Measurements from ENCODE around the gene TIMM8B. TPM values are rescaled to one million over a fixed set of nuclear protein-coding genes. Genes with fewer than 3 reads are reported as not detected.
A peak's percentile ranks its signal among the peaks of the same experiment; 100 is the strongest.

The TIMM8B gene, protein sequence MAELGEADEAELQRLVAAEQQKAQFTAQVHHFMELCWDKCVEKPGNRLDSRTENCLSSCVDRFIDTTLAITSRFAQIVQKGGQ
- 27.1 and 33.8 TPM in 2 replicates for total RNA-seq (2014; rRNA removed; shearing (Covaris generic))
- 103 and 106 TPM in 2 replicates for polyA plus RNA-seq (2016; fragmentation: Nextera tagmentation; extraction: Ambion mirVana)

DNA sequence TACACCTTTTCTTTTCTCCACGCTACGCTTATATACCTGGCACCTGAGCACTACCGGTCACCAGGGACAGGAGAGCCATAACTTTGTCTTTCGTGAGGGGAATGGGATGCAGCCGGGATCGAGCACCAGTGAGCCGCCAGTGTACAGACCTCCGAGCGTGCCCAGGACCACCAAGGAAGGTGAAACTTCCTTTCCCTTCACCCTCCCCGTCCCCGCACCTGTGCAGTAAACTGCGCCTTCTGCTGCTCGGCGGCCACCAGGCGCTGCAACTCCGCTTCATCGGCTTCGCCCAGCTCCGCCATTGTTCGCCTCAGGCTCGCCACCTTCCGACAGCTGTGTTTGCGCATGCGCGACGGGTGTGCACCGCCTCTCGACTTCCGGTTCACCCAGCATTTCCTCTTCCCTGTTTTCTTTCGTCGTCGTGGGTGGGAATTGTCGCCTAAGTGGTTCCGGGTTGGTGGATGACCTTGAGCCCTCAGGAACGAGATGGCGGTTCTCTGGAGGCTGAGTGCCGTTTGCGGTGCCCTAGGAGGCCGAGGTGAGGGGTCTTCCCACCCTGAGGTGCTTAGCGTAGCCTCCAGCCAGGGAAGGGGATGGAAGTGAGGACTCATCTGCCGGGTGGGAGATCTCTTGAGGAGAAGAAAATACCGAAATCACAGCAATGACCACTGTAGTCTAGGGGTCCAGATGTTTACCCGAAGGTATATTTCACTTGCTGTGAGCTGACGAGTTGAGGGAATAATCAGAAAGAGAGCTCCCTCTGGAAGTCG, at the start of gene TIMM8B, which contains the start of gene SDHD:
Gene TIMM8B (minus strand): TSS at position 335 of the 770 bp plus-strand sequence. CDS start 33 bp downstream, at position 302.
Gene SDHD (plus strand): TSS at position 452 of the 770 bp plus-strand sequence. CDS start 35 bp downstream, at position 487.
- H3K4me1 ChIP-seq (ENCODE audit: insufficient read depth) = peaks cover 28% of the 10 kb centered on the region
- peaks cover 38% of the 10 kb centered on the region for H3F3A ChIP-seq (ENCODE audit: insufficient read depth)
- no peaks in the 10 kb centered on the region for H3K9me2 ChIP-seq (ENCODE audit: insufficient read depth)
- H4K20me1 ChIP-seq (ENCODE audit: insufficient read depth) = no peaks in the 10 kb centered on the region
- peak within 1 kb of the TSS; percentile 86 for H3K9ac ChIP-seq
- peak within 1 kb of the TSS; percentile 88 for H3K4me3 ChIP-seq
- no peak for TF ChIP-seq EZH2phosphoT487 (IDR thresholded peaks at IDR 0.05; ENCODE audit: insufficient read depth, low read depth)
- no peak for TF ChIP-seq EZH2 (IDR thresholded peaks at IDR 0.05; ENCODE audit: insufficient read depth, poor library complexity, severe bottlenecking)
- H3K27ac ChIP-seq = peak within 1 kb of the TSS; percentile 45
- in situ Hi-C loops (cut with MboI) = no loop called here
- H3K4me2 ChIP-seq (ENCODE audit: unreplicated experiment) = peak within 1 kb of the TSS; percentile 95
- peak; percentile 99 for DNase-seq
- peaks cover 67% of the 10 kb centered on the region for H3K36me3 ChIP-seq (ENCODE audit: low read depth)
- peak within 1 kb of the TSS; percentile 95 for H2AFZ ChIP-seq
- no peaks in the 10 kb centered on the region for H3K27me3 ChIP-seq (replicated peaks; ENCODE audit: insufficient read depth)
- H3K9me3 ChIP-seq (ENCODE audit: low read depth) = no peaks in the 10 kb centered on the region
- H3K79me2 ChIP-seq (ENCODE audit: insufficient read depth) = peaks cover 75% of the 10 kb centered on the region
- WGBS, 2 experiments (ENCODE audit: low coverage in 1 of 2, low lambda C conversion rate in 2 of 2, missing lambda C conversion rate in 2 of 2) = 0 to 1% methylated on average over 45 of the region's 45 CpGs

DNA sequence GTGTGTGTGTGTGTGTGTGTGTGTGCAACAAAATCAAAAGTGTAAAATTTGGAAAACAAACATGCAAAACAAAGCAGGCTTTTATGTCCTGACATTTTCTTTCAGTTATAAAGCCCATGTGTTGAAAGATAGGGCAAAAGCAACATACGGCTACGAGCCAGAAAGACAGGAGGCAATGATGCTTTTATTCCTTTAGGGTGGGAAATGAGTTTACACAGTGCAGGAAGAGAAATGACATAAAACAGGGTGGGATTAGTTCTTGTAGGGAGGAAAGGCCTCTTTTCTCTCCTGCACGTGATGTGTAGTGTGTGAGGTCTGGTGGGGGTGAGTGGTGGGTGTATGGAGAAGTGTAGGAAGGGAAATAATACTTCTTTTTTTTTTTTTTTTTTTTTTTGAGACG, 47.9 kb upstream of the TIMM8B start:
- Histone ChIP-seq H3K27ac (no peak overlapping the region), H2AFZ (no peak overlapping the region)

DNA sequence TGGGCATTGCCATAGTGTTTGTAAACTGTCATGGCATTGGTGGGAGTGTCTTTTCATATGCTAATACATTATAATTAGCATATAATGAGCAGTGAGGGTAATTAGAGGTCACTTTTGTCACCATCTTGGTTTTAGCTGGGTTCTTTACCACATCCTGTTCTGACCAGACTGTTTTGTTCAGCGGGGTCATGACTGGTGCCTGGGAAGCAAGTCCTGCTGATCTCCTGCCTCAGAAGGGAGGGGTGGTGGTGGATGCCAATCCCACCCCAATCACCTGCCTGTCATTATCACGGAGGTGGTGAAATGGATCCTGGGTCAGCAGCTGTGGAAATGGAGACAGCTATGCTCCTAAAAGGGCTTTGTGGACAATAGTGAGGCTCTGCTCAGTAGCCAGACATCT, 46.2 kb upstream of the TIMM8B start:
- 68 to 75% methylated on average over 2 of the region's 2 CpGs for WGBS, 2 experiments (ENCODE audit: low coverage in 1 of 2, low lambda C conversion rate in 2 of 2, missing lambda C conversion rate in 2 of 2)
- in situ Hi-C loops (cut with MboI) = no loop called here
- no peaks in the 10 kb centered on the region for H3K9me2 ChIP-seq (ENCODE audit: insufficient read depth)

More for the DNA sequence above, 47.9 kb upstream of the TIMM8B start:
- no peaks in the 10 kb centered on the region for H4K20me1 ChIP-seq (ENCODE audit: insufficient read depth)
- TF ChIP-seq EZH2 (IDR thresholded peaks at IDR 0.05; ENCODE audit: insufficient read depth, poor library complexity, severe bottlenecking) = no peak
- TF ChIP-seq EZH2phosphoT487 (IDR thresholded peaks at IDR 0.05; ENCODE audit: insufficient read depth, low read depth) = no peak
- H3K36me3 ChIP-seq (ENCODE audit: low read depth) = no peaks in the 10 kb centered on the region
- no peaks in the 10 kb centered on the region for H3K27me3 ChIP-seq (replicated peaks; ENCODE audit: insufficient read depth)
- 80 to 88% methylated on average over 3 of the region's 4 CpGs for WGBS, 2 experiments (ENCODE audit: low coverage in 1 of 2, low lambda C conversion rate in 2 of 2, missing lambda C conversion rate in 2 of 2)
- no peaks in the 10 kb centered on the region for H3K9me3 ChIP-seq (ENCODE audit: low read depth)
- H3F3A ChIP-seq (ENCODE audit: insufficient read depth) = no peaks in the 10 kb centered on the region
- no peak overlapping the region for H3K4me3 ChIP-seq
- H3K4me1 ChIP-seq (ENCODE audit: insufficient read depth) = no peaks in the 10 kb centered on the region
- in situ Hi-C loops (cut with MboI) = no loop called here
- no peak overlapping the region for H3K4me2 ChIP-seq (ENCODE audit: unreplicated experiment)
- H3K9ac ChIP-seq = no peak overlapping the region
- H3K79me2 ChIP-seq (ENCODE audit: insufficient read depth) = no peaks in the 10 kb centered on the region
- no peaks in the 10 kb centered on the region for H3K9me2 ChIP-seq (ENCODE audit: insufficient read depth)
- DNase-seq = no peak

DNA sequence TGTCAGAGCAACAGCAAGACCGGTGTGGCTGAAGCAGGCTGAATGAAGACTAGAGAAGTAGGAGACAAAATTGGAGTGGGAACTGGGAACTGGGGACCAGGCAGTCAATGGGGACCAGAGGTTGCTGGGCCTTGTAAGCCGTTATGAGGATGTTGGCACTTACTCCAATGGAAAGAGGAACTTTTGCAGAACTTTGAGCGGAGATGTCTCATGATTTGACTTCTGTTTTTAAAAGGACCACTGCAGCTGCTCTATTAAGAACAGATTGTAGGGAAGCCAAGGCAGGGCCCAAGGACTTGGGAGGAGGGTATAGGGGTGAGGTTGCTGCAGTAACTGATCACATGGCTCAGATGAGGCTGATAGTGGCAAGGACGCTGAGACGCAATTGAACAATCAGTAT, 43.1 kb upstream of the TIMM8B start:
- DNase-seq = no peak
- no peak overlapping the region for H3K4me2 ChIP-seq (ENCODE audit: unreplicated experiment)

More for the DNA sequence above, 46.2 kb upstream of the TIMM8B start:
- H3K36me3 ChIP-seq (ENCODE audit: low read depth) = no peaks in the 10 kb centered on the region
- no peak overlapping the region for H3K4me2 ChIP-seq (ENCODE audit: unreplicated experiment)
- H3K27ac ChIP-seq = no peak overlapping the region
- H3K27me3 ChIP-seq (replicated peaks; ENCODE audit: insufficient read depth) = no peaks in the 10 kb centered on the region
- H2AFZ ChIP-seq = no peak overlapping the region
- no peaks in the 10 kb centered on the region for H3K79me2 ChIP-seq (ENCODE audit: insufficient read depth)
- H3K4me1 ChIP-seq (ENCODE audit: insufficient read depth) = peaks cover 10% of the 10 kb centered on the region
- no peaks in the 10 kb centered on the region for H3K9me3 ChIP-seq (ENCODE audit: low read depth)
- no peak for DNase-seq
- H3K4me3 ChIP-seq = no peak overlapping the region
- peaks cover 9% of the 10 kb centered on the region; the same call in 1 of the 2 replicates for H3F3A ChIP-seq (ENCODE audit: insufficient read depth)
- H3K9ac ChIP-seq = no peak overlapping the region
- no peaks in the 10 kb centered on the region for H4K20me1 ChIP-seq (ENCODE audit: insufficient read depth)
- no peak for TF ChIP-seq EZH2 (IDR thresholded peaks at IDR 0.05; ENCODE audit: insufficient read depth, poor library complexity, severe bottlenecking)
- TF ChIP-seq EZH2phosphoT487 (IDR thresholded peaks at IDR 0.05; ENCODE audit: insufficient read depth, low read depth) = no peak

More for the DNA sequence above, 43.1 kb upstream of the TIMM8B start:
- Histone ChIP-seq H4K20me1 (ENCODE audit: insufficient read depth) (no peaks in the 10 kb centered on the region), H3K27ac (no peak overlapping the region), H3F3A (ENCODE audit: insufficient read depth) (peaks cover 9% of the 10 kb centered on the region; the same call in 1 of the 2 replicates), H3K9me2 (ENCODE audit: insufficient read depth) (no peaks in the 10 kb centered on the region), H3K9ac (no peak overlapping the region), H3K79me2 (ENCODE audit: insufficient read depth) (no peaks in the 10 kb centered on the region), H3K4me3 (no peak overlapping the region), H2AFZ (no peak overlapping the region), H3K36me3 (ENCODE audit: low read depth) (no peaks in the 10 kb centered on the region), H3K4me1 (ENCODE audit: insufficient read depth) (peaks cover 10% of the 10 kb centered on the region), H3K27me3 (replicated peaks; ENCODE audit: insufficient read depth) (no peaks in the 10 kb centered on the region), H3K9me3 (ENCODE audit: low read depth) (no peaks in the 10 kb centered on the region)
- TF ChIP-seq EZH2 (IDR thresholded peaks at IDR 0.05; ENCODE audit: insufficient read depth, poor library complexity, severe bottlenecking) = no peak
- TF ChIP-seq EZH2phosphoT487 (IDR thresholded peaks at IDR 0.05; ENCODE audit: insufficient read depth, low read depth) = no peak
- 82 to 86% methylated on average over 5 of the region's 5 CpGs for WGBS, 2 experiments (ENCODE audit: low coverage in 1 of 2, low lambda C conversion rate in 2 of 2, missing lambda C conversion rate in 2 of 2)
- in situ Hi-C loops (cut with MboI) = no loop called here

Data from GM23248 (cell line).